ENCODE data around the gene RBM4.
"Not testable (repeated sequence)": the region's sequence is repeated elsewhere in the genome, so short reads cannot be mapped to it uniquely, and the experiment has no call there.

Gene RBM4

GRCh38 chr11:66638177-66639065, at the start of gene RBM4:
Gene RBM4 (plus strand): TSS chr11:66638703. CDS start chr11:66639712, 1,009 bp downstream.
- Histone ChIP-seq H2AFZ (ENCODE audit: low read depth, low read length) (no peak within 1 kb of the TSS), H3K4me3 (ENCODE audit: low read length) (peak within 1 kb of the TSS; percentile 94), H3K36me3 (ENCODE audit: insufficient read depth, low read length) (peaks cover 50% of the 10 kb centered on the region), H3K27me3 (ENCODE audit: insufficient read depth, low read length) (no peaks in the 10 kb centered on the region), H3K9me3 (ENCODE audit: low read length) (peaks cover 2% of the 10 kb centered on the region), H3K4me1 (ENCODE audit: insufficient read depth, low read length) (peaks cover 55% of the 10 kb centered on the region)

- peaks cover 13% of the 10 kb centered on the region for H3K9me3 ChIP-seq (ENCODE audit: low read length)
- H3K36me3 ChIP-seq (ENCODE audit: insufficient read depth, low read length); H3K4me3 ChIP-seq (ENCODE audit: low read length); H3K4me1 ChIP-seq (ENCODE audit: insufficient read depth, low read length); H3K27me3 ChIP-seq (ENCODE audit: insufficient read depth, low read length); H2AFZ ChIP-seq (ENCODE audit: low read depth, low read length): not testable (repeated sequence)
Measured at GRCh38 chr11:66589315-66589714, 49.2 kb upstream of the RBM4 start.

GRCh38 chr11:66589996-66590675, 48.4 kb upstream of the RBM4 start:
- Histone ChIP-seq H3K9me3 (ENCODE audit: low read length) (peaks cover 13% of the 10 kb centered on the region), H2AFZ (ENCODE audit: low read depth, low read length) (no peak overlapping the region), H3K4me1 (ENCODE audit: insufficient read depth, low read length) (peaks cover 11% of the 10 kb centered on the region), H3K27me3 (ENCODE audit: insufficient read depth, low read length) (no peaks in the 10 kb centered on the region), H3K36me3 (ENCODE audit: insufficient read depth, low read length) (no peaks in the 10 kb centered on the region), H3K4me3 (ENCODE audit: low read length) (no peak overlapping the region)

GRCh38 chr11:66591175-66591574, 47.3 kb upstream of the RBM4 start:
- H3K9me3 ChIP-seq (ENCODE audit: low read length) = peaks cover 13% of the 10 kb centered on the region
- no peaks in the 10 kb centered on the region for H3K36me3 ChIP-seq (ENCODE audit: insufficient read depth, low read length)
- no peak overlapping the region for H2AFZ ChIP-seq (ENCODE audit: low read depth, low read length)
- H3K27me3 ChIP-seq (ENCODE audit: insufficient read depth, low read length) = no peaks in the 10 kb centered on the region
- no peak overlapping the region for H3K4me3 ChIP-seq (ENCODE audit: low read length)
- H3K4me1 ChIP-seq (ENCODE audit: insufficient read depth, low read length) = peaks cover 18% of the 10 kb centered on the region

- no peaks in the 10 kb centered on the region for H3K27me3 ChIP-seq (ENCODE audit: insufficient read depth, low read length)
- peak within 1 kb of the TSS; percentile 32 for H2AFZ ChIP-seq (ENCODE audit: low read depth, low read length)
- peaks cover 3% of the 10 kb centered on the region for H3K36me3 ChIP-seq (ENCODE audit: insufficient read depth, low read length)
- peak within 1 kb of the TSS; percentile 67 for H3K4me3 ChIP-seq (ENCODE audit: low read length)
- peaks cover 13% of the 10 kb centered on the region for H3K9me3 ChIP-seq (ENCODE audit: low read length)
- H3K4me1 ChIP-seq (ENCODE audit: insufficient read depth, low read length) = peaks cover 18% of the 10 kb centered on the region
Measured at GRCh38 chr11:66592457-66593302, 45.8 kb upstream of the RBM4 start, which contains the start of the genes CCDC87 and CCS. Gene CCDC87 (minus strand): TSS chr11:66593063. CDS start chr11:66593015, 48 bp downstream. Gene CCS (plus strand): TSS chr11:66593185. CDS start chr11:66593262, 77 bp downstream.

DNA sequence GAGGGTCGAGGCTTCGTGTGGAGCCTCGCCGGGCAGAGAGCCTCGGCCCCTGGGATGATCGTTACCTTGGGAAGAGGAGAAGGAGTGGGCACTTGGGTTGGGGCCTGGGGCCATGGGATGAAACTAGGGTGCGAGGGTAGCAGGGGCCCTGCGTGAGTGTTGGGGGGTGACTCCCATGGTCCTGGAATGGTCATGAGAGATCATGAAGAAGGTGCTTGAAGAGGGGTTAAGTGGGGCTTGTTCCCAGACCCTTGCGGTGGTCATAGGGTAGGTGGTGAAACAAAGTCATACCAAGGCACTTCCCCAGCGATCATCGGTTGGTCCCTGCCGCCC, 45.2 kb upstream of the RBM4 start:
- peaks cover 3% of the 10 kb centered on the region for H3K36me3 ChIP-seq (ENCODE audit: insufficient read depth, low read length)
- H2AFZ ChIP-seq (ENCODE audit: low read depth, low read length) = peak overlapping the region; percentile 32
- peak overlapping the region; percentile 67 for H3K4me3 ChIP-seq (ENCODE audit: low read length)
- no peaks in the 10 kb centered on the region for H3K27me3 ChIP-seq (ENCODE audit: insufficient read depth, low read length)
- peaks cover 18% of the 10 kb centered on the region for H3K4me1 ChIP-seq (ENCODE audit: insufficient read depth, low read length)
- H3K9me3 ChIP-seq (ENCODE audit: low read length) = peaks cover 13% of the 10 kb centered on the region

DNA sequence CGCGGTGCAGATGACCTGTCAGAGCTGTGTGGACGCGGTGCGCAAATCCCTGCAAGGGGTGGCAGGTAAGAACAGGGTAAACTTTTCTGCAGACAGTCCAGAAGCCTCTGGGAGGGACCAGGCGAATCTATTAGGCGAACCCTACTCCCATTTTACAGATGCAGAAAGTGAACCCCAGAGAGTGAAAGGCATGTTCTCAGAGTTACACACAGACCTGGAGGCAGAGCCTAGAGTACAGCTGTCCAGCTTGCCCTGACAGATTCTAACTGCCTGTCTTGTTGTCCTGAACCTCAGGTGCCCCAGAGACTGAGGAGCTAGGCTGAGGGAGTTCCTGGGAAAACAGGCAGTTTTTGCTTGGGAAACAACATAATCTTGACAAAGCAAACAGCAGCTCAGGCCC, 44.9 kb upstream of the RBM4 start:
- H3K36me3 ChIP-seq (ENCODE audit: insufficient read depth, low read length) = peaks cover 3% of the 10 kb centered on the region
- H3K9me3 ChIP-seq (ENCODE audit: low read length) = peaks cover 13% of the 10 kb centered on the region
- H2AFZ ChIP-seq (ENCODE audit: low read depth, low read length) = no peak overlapping the region
- H3K27me3 ChIP-seq (ENCODE audit: insufficient read depth, low read length) = no peaks in the 10 kb centered on the region
- H3K4me1 ChIP-seq (ENCODE audit: insufficient read depth, low read length) = peaks cover 18% of the 10 kb centered on the region
- peak overlapping the region; percentile 67 for H3K4me3 ChIP-seq (ENCODE audit: low read length)

- Histone ChIP-seq H2AFZ (ENCODE audit: low read depth, low read length) (no peak overlapping the region), H3K4me3 (ENCODE audit: low read length) (no peak overlapping the region), H3K27me3 (ENCODE audit: insufficient read depth, low read length) (no peaks in the 10 kb centered on the region), H3K9me3 (ENCODE audit: low read length) (peaks cover 13% of the 10 kb centered on the region), H3K36me3 (ENCODE audit: insufficient read depth, low read length) (peaks cover 12% of the 10 kb centered on the region), H3K4me1 (ENCODE audit: insufficient read depth, low read length) (peaks cover 18% of the 10 kb centered on the region)
Measured at GRCh38 chr11:66595245-66595904, 43.1 kb upstream of the RBM4 start.

GRCh38 chr11:66598993-66599392, 39.5 kb upstream of the RBM4 start:
- H3K9me3 ChIP-seq (ENCODE audit: low read length) = no peaks in the 10 kb centered on the region
- no peaks in the 10 kb centered on the region for H3K27me3 ChIP-seq (ENCODE audit: insufficient read depth, low read length)
- no peak overlapping the region for H2AFZ ChIP-seq (ENCODE audit: low read depth, low read length)
- peaks cover 31% of the 10 kb centered on the region for H3K36me3 ChIP-seq (ENCODE audit: insufficient read depth, low read length)
- H3K4me1 ChIP-seq (ENCODE audit: insufficient read depth, low read length) = peaks cover 12% of the 10 kb centered on the region
- H3K4me3 ChIP-seq (ENCODE audit: low read length) = no peak overlapping the region

DNA sequence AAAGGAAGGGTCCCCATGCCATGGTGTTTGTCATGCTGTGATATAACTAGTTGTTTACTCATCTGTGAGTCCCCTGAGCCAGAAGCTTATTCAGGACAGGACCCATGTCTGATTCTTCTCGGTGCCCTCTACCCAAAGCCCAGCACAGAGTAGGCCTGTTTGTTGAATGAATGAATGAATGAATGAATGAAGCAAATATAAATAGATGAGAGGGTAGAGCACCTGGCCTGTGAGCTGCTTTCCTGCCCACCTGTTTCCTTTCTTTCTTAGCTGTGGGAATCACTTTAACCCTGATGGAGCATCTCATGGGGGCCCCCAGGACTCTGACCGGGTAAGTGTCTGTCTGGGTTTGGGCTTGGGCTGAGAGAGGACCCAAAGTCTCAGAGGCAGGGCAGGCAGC, 38.3 kb upstream of the RBM4 start:
- Histone ChIP-seq H2AFZ (ENCODE audit: low read depth, low read length) (no peak overlapping the region), H3K9me3 (ENCODE audit: low read length) (no peaks in the 10 kb centered on the region), H3K27me3 (ENCODE audit: insufficient read depth, low read length) (no peaks in the 10 kb centered on the region), H3K4me3 (ENCODE audit: low read length) (no peak overlapping the region), H3K4me1 (ENCODE audit: insufficient read depth, low read length) (peaks cover 6% of the 10 kb centered on the region), H3K36me3 (ENCODE audit: insufficient read depth, low read length) (peaks cover 44% of the 10 kb centered on the region)

DNA sequence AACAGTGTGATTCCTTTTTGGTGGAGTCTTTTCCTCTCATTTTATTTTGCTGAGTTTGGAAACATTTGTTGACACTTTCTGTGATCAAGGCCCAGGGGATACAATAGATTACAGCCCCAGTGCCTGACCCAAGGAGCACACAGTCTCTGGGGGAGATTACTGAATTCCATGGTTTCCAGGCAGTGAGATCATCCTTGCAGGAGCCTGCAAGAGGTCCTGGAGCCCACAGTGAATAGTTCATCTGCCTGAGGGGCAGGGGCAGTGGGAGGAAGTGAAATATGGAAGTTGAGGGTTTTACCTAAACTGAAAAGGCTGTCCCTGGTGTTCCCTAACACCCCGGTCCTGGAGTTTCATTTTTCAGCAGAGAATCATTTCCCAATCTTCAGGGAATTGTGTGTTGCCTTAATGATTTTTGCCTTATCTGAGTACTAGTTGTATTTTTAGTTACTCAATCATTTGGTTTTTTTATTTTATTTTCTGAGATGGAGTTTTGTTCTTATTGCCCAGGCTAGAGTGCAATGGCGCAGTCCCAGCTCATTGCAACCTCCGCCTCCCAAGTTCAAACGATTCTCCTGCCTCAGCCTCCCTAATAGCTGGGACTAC, 37.8 kb upstream of the RBM4 start:
- Histone ChIP-seq H3K4me3 (ENCODE audit: low read length) (no peak overlapping the region), H2AFZ (ENCODE audit: low read depth, low read length) (no peak overlapping the region), H3K9me3 (ENCODE audit: low read length) (no peaks in the 10 kb centered on the region), H3K4me1 (ENCODE audit: insufficient read depth, low read length) (peaks cover under 1% of the 10 kb centered on the region), H3K36me3 (ENCODE audit: insufficient read depth, low read length) (peaks cover 47% of the 10 kb centered on the region), H3K27me3 (ENCODE audit: insufficient read depth, low read length) (no peaks in the 10 kb centered on the region)

DNA sequence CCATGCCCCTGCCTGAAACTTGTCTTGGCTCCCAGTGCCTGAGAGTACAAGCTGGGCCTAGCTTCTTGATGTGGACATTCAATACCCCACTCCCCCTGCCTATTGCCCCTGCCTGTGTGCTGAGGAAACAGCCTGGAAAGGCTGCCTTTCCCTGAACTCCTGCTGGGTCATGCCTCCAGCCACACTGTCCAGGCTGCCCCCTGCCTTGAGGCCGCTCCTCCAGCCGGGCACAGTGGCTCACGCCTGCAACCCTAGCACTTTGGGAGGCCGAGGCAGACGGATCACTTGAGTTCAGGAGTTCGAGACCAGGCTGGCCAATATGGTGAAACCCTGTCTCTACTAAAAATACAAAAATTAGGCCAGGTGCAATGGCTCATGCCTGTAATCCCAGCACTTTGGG, 35.4 kb upstream of the RBM4 start:
- no peak overlapping the region for H2AFZ ChIP-seq (ENCODE audit: low read depth, low read length)
- H3K4me1 ChIP-seq (ENCODE audit: insufficient read depth, low read length) = no peaks in the 10 kb centered on the region
- H3K36me3 ChIP-seq (ENCODE audit: insufficient read depth, low read length) = peaks cover 60% of the 10 kb centered on the region
- H3K4me3 ChIP-seq (ENCODE audit: low read length) = no peak overlapping the region
- no peaks in the 10 kb centered on the region for H3K27me3 ChIP-seq (ENCODE audit: insufficient read depth, low read length)
- no peaks in the 10 kb centered on the region for H3K9me3 ChIP-seq (ENCODE audit: low read length)

Data from neuron (in vitro differentiated cells).